ENCODE measurements around the gene DEK.
"Not testable (repeated sequence)": the region's sequence is repeated elsewhere in the genome, so short reads cannot be mapped to it uniquely, and the experiment has no call there.

Gene DEK

DNA sequence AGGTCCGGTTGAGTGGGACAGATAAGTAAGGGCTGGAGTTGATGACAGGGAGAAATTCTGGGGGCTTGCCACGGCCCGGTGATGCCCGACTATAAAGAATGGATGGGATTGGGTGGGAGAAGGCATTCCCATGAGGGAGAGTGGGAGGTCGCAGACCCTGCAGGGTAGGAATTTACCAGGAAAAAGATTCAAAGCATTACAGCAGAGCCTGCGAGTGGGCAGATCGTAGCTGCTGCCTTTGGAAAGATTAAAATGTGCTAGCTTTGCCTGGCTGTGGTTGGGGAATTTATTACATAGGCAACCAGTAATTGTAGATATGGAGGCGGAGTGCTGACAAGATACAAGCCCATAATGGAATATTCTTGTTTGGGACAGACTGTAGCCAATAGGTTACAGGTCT, 59.6 kb downstream of the DEK start:
- DNase-seq (ENCODE audit: low read depth) = no peak

DNA sequence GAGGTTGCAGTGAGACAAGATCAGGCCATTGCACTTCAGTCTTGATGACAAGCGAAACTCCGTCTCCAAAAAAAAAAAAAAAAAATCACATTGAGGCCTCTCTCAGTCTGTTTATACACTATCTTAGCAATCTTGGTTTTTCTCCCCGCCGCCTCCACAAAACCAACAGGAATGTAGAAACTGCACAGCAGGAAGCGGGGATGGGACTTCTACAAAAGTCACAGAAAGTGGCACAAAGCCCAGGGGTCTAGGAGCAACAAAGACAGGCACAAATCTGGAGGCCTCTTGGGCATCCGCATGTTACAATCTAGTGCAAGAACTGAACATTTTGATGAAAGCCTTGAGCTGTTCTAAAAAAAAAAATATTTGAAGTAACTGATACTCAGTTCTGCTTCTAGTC, 60.5 kb downstream of the DEK start:
- DNase-seq (ENCODE audit: low read depth) = no peak

DNA sequence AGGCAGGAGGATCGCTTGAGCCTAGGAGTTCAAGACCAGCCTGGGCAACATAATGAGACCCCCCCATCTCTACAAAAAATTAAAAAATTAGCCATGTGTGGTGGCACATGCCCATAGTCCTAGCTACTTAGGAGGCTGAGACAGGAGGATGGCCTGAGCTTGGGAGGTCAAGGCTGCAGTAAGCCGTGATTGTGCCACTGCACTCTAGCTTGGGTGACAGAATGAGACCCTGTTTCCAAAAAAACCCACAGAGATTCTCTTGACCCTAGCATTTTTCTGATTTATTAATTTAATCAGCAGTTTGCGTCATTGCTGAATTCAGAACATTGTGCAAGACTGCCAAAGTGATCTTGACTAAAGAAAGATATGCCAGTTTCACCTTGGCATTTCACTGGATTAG, 72.3 kb downstream of the DEK start:
- no peak for DNase-seq (ENCODE audit: low read depth)

DNA sequence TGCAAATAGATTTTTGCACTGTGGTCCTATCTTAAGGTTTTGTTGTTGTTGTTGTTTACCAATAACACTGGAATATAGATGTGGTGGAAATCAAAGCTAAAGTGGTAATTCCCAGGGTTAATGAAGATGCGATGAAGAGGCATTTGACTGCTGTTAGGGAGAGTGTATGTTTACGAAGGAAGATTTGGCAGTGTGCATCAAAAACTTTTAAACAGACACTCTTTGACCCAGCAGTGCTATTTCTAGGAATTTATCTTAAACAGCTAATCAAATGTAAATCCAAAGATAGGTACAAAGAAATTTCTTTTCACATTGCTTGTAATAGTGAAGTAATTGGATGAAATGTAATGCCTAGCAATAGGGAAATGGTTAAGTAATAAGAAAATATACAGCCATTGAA, 75.1 kb downstream of the DEK start:
- no peak for DNase-seq (ENCODE audit: low read depth)

DNA sequence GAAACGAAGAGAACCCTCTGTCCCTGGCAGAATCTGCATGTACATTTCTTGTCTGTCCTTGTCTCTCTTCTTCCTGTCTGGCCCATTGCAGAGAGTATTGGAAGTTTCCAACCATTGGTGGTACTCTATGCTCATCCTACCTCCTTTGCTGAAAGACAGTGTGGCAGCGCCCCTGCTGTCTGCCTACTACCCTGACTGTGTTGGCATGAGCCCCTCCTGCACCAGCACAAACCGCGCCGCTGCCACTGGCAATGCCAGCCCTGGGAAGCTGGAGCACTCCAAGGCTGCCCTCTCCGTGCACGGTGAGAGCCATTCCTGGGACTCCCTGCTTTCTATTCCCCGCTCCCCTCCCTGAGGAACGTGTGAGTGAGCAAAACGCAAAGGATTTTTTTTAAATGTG, 76.6 kb downstream of the DEK start:
- DNase-seq (ENCODE audit: low read depth) = no peak

DNA sequence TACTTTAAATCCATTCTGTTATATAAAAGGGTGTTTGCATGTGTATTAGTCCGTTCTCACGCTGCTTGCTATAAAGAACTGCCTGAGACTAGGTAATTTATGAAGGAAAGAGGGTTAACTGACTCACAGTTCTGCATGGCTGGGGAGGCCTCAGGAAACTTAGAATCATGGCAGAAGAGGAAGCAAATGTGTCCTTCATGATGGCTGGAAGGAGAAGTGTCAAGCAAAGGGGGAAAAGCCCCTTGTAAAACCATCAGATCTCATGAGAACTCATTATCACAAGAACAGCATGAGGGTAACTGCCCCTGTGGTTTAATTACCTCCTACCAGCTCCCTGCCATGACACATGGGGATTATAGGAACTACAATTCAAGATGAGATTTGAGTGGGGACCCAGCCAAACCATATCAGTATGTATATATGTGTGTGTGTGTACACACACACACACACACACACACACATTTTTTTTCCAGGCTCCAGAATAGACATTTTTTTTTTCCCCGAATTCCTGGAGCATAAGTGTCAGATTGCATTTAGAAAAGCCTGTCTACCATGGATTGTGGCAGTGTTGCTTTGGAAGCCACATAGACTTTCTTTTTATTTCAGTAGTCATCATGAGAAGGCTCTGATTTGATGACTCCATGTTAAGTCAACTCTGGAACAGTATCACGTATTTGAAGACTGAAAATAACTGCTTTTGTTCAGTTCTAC, 77.6 kb downstream of the DEK start:
- DNase-seq (ENCODE audit: low read depth) = no peak

DNA sequence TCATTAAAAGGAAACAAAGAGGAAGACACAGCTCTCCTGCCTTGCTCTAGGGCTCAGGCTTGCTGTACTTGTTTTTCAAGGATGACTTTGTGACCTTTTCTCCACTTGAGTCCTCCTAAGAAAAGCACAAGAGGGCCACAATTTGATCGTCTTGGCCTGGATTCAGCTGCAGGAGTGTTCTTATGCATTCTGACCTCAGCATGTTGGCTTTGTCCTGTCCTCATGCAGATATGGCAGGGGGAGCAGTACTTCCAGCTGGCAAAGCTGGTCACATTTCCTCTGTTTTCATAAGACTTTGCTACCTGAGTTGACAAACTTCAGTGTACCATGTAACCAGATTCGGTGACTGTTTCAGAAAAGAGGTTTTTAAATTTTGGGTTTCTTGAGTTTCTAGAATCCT, 78.3 kb downstream of the DEK start:
- DNase-seq (ENCODE audit: low read depth) = no peak

DNA sequence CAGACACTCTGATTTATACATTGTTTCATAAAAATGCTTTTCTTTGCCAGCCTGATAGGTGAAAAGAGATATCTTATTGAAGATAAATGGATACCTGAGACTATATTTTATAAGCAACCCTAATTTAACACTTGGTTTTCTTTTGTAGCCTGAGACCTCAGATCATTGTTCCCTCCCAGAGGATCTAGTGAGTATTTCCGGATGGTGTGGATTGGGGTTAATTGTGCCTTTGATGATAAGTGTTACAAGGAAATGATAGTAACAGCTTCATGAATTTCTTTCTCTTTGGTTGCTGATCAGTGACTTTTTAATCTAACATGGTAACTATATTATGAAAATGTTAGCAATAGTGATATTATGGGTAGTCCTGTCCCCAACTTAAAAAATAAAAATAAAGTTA, 78.7 kb downstream of the DEK start:
- no peak for DNase-seq (ENCODE audit: low read depth)

DNA sequence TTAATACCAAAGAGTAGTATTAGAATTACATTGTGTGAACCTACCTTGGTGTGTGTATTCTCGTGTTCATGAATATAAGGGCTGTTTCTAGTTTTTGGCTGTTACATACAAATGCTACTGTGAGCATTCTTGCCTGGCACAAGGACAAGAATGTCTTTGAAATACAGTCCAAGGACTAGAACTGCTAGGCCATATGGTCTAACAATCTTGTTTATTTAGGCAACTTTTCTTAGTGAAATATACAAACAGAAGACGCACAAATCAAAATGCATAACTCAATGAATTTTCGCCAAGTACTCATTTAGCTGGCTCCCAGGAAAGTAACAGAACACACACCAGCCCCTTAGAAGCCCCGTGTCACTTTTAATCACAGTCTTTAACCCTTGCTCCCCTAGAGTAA, 80.6 kb downstream of the DEK start:
- DNase-seq (ENCODE audit: low read depth) = no peak

DNA sequence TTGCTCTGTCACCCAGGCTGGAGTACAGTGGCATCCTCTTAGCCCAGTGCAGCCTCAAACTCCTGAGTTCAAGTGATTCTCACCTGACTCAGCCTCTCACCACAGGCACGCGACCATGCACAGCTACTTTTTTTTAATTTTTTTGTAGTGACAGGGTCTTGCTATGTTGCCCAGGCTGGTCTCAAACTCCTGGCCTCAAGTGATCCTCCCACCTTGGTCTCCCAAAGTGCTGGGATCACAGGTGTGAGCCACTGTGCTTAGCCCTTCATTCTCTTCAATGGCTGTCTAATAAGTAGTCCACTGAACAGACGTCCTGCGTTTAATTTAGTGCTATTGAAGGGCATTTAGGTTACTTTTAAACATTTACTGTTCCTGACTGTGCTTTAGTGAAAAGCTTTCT, 81.8 kb downstream of the DEK start:
- DNase-seq (ENCODE audit: low read depth) = no peak

DNA sequence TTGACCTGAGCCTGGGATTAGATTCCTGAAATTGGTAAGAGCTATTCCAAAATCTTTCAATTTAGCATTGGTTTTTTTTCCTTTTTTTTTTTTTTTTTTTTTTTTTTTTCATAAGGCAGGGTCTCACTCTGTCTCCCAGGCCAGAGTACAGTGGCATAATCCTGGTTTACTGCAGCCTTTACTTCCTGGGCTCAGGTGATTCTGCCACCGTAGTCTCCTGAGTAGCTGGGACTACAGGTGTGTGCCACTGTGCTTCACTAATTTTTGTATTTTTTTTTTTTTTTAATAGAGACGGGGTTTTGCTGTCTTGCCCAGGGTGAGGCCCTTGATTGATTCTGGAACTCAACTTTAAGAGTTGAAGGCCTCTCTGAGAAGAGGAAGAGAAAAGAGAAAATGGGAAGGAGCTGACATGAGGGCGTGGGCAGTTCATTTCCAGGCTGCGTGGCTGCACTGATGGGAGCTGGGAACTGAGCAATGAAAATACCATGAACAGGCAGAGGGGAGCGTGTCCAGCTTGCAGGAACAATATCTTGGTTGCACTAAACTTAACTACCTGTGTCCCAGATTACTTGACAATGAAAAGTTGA, 84.5 kb downstream of the DEK start:
- DNase-seq (ENCODE audit: low read depth) = no peak

DNA sequence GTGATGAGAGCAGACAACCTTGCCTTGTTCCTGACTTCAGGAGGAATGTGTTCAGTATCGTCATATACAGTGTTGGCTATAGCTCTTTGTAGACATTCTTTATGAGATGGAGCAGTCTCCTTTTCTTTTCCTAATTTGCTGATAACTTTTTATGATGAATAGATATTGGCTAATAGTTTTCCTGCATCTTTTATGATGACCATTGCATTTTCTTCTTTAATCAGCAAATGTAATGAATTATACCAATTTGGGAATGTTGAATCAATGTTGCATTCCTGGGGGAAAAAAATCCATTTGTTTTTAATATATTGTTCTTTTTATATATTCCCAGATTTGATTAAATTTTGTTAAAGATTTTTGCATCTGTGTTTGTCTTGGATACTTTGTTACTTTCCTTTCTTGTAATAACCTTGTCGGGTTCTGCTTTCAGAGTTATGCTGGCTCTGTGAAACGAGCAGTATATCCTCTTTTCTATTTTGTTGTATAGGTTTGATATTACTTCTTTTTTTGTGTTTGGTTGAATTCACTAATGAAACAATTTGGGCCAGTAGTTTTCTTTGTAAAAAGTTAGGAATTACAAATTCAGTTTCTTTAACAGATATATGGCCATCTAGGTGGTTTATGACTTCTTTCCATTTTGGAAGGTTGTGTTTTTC, 85.2 kb downstream of the DEK start:
- DNase-seq (ENCODE audit: low read depth) = no peak

DNA sequence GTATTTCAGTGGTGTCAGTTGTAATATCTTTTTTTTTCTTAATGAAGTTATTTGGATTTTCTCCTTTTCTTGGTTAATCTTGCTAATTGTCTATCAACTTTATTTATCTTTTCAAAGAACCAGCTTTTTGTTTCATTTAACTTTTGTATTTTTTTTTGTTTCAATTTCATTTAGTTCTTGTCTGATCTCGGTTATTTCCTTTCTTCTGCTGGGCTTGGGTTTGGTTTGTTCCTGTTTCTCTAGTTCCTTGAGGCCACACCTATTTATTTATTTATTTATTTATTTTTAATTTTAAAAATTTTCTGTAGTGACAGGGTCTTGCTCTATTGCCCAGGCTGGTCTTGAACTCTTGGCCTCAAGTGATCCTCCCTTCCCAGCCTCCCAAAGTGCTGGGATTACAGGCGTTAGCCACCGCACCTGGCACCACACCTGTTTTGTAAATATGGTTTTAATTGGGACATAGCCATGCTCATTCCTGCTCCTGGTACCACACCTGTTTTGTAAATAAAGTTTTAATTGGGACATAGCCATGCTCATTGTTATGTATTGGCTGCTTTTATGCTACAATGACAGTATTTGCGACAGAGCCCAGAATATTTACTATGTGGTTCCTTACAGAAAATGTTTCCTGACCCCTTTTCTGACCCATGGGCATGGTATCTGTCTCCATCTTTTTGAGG, 86.9 kb downstream of the DEK start:
- DNase-seq (ENCODE audit: low read depth) = no peak

DNA sequence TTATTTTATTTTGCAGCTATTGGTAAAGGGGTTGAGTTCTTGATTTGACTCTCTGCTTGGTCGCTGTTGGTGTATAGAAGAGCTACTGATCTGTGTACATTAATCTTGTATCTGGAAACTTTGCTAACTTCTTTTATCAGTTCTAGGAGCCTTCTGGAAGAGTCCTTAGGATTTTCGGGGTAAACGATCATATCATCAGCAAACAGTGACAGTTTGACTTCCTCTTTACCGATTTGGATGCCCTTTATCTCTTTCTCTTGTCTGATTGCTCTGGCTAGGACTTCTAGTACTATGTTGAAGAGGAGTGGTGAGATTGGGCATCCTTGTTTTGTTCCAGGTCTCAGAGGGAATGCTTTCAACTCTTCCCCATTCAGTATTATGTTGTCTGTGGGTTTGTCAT, 88.1 kb downstream of the DEK start:
- DNase-seq (ENCODE audit: low read depth) = not testable (repeated sequence)
